Stomach (tissue), 9 donors: Measurements from ENCODE around the gene FBLN7. TPM values are rescaled to one million over a fixed set of nuclear protein-coding genes. Genes with fewer than 3 reads are reported as not detected.

Source experiments
- DNase-seq, 2 donors: peaks; one replicate each; pipeline versions ENCODE4 v3.0.0 to v3.0.0-alpha.2; 2013 to 2019
- H3K27ac ChIP-seq, 5 donors: fragments of 200-600 bp in 4 of 5; sonication (generic) in 4 of 5; one replicate each; pipeline ENCODE4 v1.5.1; 2013 to 2019; ENCODE audit warnings: mild to moderate bottlenecking in 1 of 5, moderate library complexity in 1 of 5
- H3K27me3 ChIP-seq, 3 donors: fragments of 200-600 bp; sonication (generic); one replicate each; pipeline ENCODE4 v1.5.1; 2017 to 2019; ENCODE audit warnings: mixed run types in 1 of 3
- H3K36me3 ChIP-seq, 4 donors: fragments of 200-600 bp; sonication (generic); 1 replicate in 3 of 4; 2 replicates in 1 of 4; pipeline ENCODE4 v1.5.1; 2016 to 2019
- H3K4me1 ChIP-seq, 4 donors: fragments of 200-600 bp; sonication (generic); one replicate each; pipeline ENCODE4 v1.5.1; 2016 to 2019
- H3K4me3 ChIP-seq, 4 donors: fragments of 200-600 bp; sonication (generic) in 3 of 4; one replicate each; pipeline ENCODE4 v1.5.1; 2016 to 2019; ENCODE audit warnings: mild to moderate bottlenecking in 1 of 4
- H3K9me3 ChIP-seq, 4 donors: fragments of 200-600 bp; sonication (generic); one replicate each; pipeline ENCODE4 v1.5.1; 2016 to 2019
- CTCF ChIP-seq, 7 experiments: fragments of 450-650 bp in 4 of 7; fragments of 200-600 bp in 3 of 7; sonication (generic) in 3 of 7; IDR thresholded peaks; one replicate each; pipeline ENCODE4 v1.5.1; 2016 to 2019; ENCODE audit warnings: antibody characterized with exemption in 7 of 7, control low read depth in 2 of 7, mild to moderate bottlenecking in 1 of 7
- EP300 ChIP-seq: sonication (generic); formaldehyde crosslinking; IDR thresholded peaks from one replicate; pipeline ENCODE4 v1.6.1; 2017; ENCODE audit warnings: antibody characterized with exemption
- POLR2A ChIP-seq, 4 donors: fragments of 450-650 bp; IDR thresholded peaks; one replicate each; pipeline ENCODE4 v1.6.1; 2016; ENCODE audit warnings: antibody characterized with exemption in 4 of 4, control low read depth in 2 of 4, mild to moderate bottlenecking in 1 of 4, moderate library complexity in 1 of 4
- POLR2AphosphoS5 ChIP-seq, 3 donors: sonication (generic); formaldehyde crosslinking; IDR thresholded peaks; one replicate each; pipeline ENCODE4 v1.6.1; 2016; ENCODE audit warnings: antibody characterized with exemption in 3 of 3
- WGBS, 5 donors: extraction: QIAGEN DNeasy Blood & Tissue Kit in 3 of 5; methylation state at CpG; one replicate each; pipeline versions ENCODE4 v1.1.5 to v1.1.7; 2013 to 2018; 5-methylcytosine and 5-hydroxymethylcytosine counted together
- intact Hi-C: fragments of 100-400 bp; cut with DNase I; formaldehyde crosslinking; loops from one replicate; pipeline ENCODE4 v1.15.1; 2023; ENCODE audit warnings: low total_unique reads
- polyA plus RNA-seq, 3 donors: library from polyadenylated mRNA; stranded (reverse); fragments of 200-250 nt; gene quantifications; one replicate each; pipeline ENCODE4 v1.2.3, GENCODE V29; 2013
- total RNA-seq, 5 donors: library from RNA; depleted of rRNA; stranded (reverse); fragments of >200 nt; gene quantifications; one replicate each; pipeline versions ENCODE4 v1.1.0 to v1.2.3, GENCODE V29; 2014 to 2016
- donor health status: healthy with polysubstance abuse.
- donor health status: Bipolar disorder and iron deficiency.
- donor health status: healthy.

The FBLN7 gene
- total and polyA plus RNA-seq, 8 donors, result 0.40 to 5.1 (median 2.0) TPM; not detected in 1

- peaks cover 4 to 11% (median 8%) of the 10 kb centered on the region in 4 donors for H3K4me1 ChIP-seq
- no peak overlapping the region for H3K4me3 ChIP-seq
- TF ChIP-seq POLR2A (IDR thresholded peaks at IDR 0.05), result no peak
- TF ChIP-seq CTCF (IDR thresholded peaks at IDR 0.05), result no peak
- no peak for TF ChIP-seq POLR2AphosphoS5 (IDR thresholded peaks at IDR 0.05)
- TF ChIP-seq EP300, result no peak
- H3K36me3 ChIP-seq, result no peaks in the 10 kb centered on the region
- intact Hi-C loops, result no loop called here
- no peak for DNase-seq
- H3K9me3 ChIP-seq, result no peaks in the 10 kb centered on the region
- H3K27me3 ChIP-seq, result peaks cover 0 to 32% (median 10%) of the 10 kb centered on the region in 3 donors
- WGBS, 5 donors, result 85 to 95% (median 89%) methylated on average over 5 of the region's 5 CpGs
- H3K27ac ChIP-seq, result no peak overlapping the region
Measured at GRCh38 chr2:112143150-112143549, 5.0 kb downstream of the FBLN7 start.

GRCh38 chr2:112144966-112145365 is 6.8 kb downstream of the FBLN7 start:
- H3K27me3 ChIP-seq, result peaks cover 0 to 17% (median 6%) of the 10 kb centered on the region in 3 donors
- peaks cover 0 to 7% (median 4%) of the 10 kb centered on the region in 4 donors for H3K4me1 ChIP-seq
- intact Hi-C loops, result no loop called here
- no peaks in the 10 kb centered on the region for H3K36me3 ChIP-seq
- DNase-seq, result no peak
- no peak for TF ChIP-seq POLR2A (IDR thresholded peaks at IDR 0.05)
- H3K4me3 ChIP-seq, result no peak overlapping the region
- H3K9me3 ChIP-seq, result no peaks in the 10 kb centered on the region
- no peak overlapping the region for H3K27ac ChIP-seq
- 88 to 93% (median 90%) methylated on average over 6 of the region's 6 CpGs for WGBS, 5 donors

- TF ChIP-seq EP300 (no peak), CTCF (IDR thresholded peaks at IDR 0.05) (no peak), POLR2A (IDR thresholded peaks at IDR 0.05) (no peak), POLR2AphosphoS5 (IDR thresholded peaks at IDR 0.05) (no peak)
- H3K27me3 ChIP-seq, result no peaks in the 10 kb centered on the region
- no peaks in the 10 kb centered on the region for H3K9me3 ChIP-seq
- intact Hi-C loops, result no loop called here
- H3K4me3 ChIP-seq, result no peak overlapping the region
- no peaks in the 10 kb centered on the region for H3K4me1 ChIP-seq
- no peak overlapping the region for H3K27ac ChIP-seq
- 85 to 95% (median 92%) methylated on average over 17 of the region's 17 CpGs for WGBS, 5 donors
- H3K36me3 ChIP-seq, result no peaks in the 10 kb centered on the region
- DNase-seq, result peak; percentile 16 to 34
Measured at GRCh38 chr2:112147382-112148168, 9.4 kb downstream of the FBLN7 start.

- H3K27me3 ChIP-seq, result no peaks in the 10 kb centered on the region
- peak in 1 of 2 donors; percentile 20 for DNase-seq
- intact Hi-C loops, result no loop called here
- WGBS, 5 donors, result 60 to 88% (median 76%) methylated on average over 1 to 2 of the region's 2 CpGs; no CpG with 5 or more reads in 1 of the 5 donors
- H3K4me3 ChIP-seq, result no peak overlapping the region
- no peaks in the 10 kb centered on the region for H3K36me3 ChIP-seq
- no peak overlapping the region for H3K27ac ChIP-seq
- no peaks in the 10 kb centered on the region for H3K9me3 ChIP-seq
- no peak for TF ChIP-seq EP300
- TF ChIP-seq CTCF (IDR thresholded peaks at IDR 0.05), result no peak
- TF ChIP-seq POLR2A (IDR thresholded peaks at IDR 0.05), result no peak
- no peak for TF ChIP-seq POLR2AphosphoS5 (IDR thresholded peaks at IDR 0.05)
- H3K4me1 ChIP-seq, result no peaks in the 10 kb centered on the region
Measured at GRCh38 chr2:112148477-112148876, 10.3 kb downstream of the FBLN7 start.

- intact Hi-C loops, result no loop called here
- H3K36me3 ChIP-seq, result no peaks in the 10 kb centered on the region
- 88 to 98% (median 91%) methylated on average over 5 of the region's 5 CpGs for WGBS, 5 donors
- no peak overlapping the region for H3K27ac ChIP-seq
- H3K9me3 ChIP-seq, result no peaks in the 10 kb centered on the region
- TF ChIP-seq EP300, result no peak
- TF ChIP-seq POLR2A (IDR thresholded peaks at IDR 0.05), result no peak
- TF ChIP-seq CTCF (IDR thresholded peaks at IDR 0.05), result no peak
- TF ChIP-seq POLR2AphosphoS5 (IDR thresholded peaks at IDR 0.05), result no peak
- DNase-seq, result no peak
- no peaks in the 10 kb centered on the region for H3K4me1 ChIP-seq
- H3K27me3 ChIP-seq, result no peaks in the 10 kb centered on the region
- H3K4me3 ChIP-seq, result no peak overlapping the region
Measured at GRCh38 chr2:112149194-112149593, 11.0 kb downstream of the FBLN7 start.
